SIG-M5 (cell line): Measurements from ENCODE around the gene CRYZ.
"Not testable (repeated sequence)": the region's sequence is repeated elsewhere in the genome, so short reads cannot be mapped to it uniquely, and the experiment has no call there.

Experiments
- DNase-seq: peaks from one replicate; lab custom pipeline; 2025; lab: John Stamatoyannopoulos, UW

Gene CRYZ

DNA sequence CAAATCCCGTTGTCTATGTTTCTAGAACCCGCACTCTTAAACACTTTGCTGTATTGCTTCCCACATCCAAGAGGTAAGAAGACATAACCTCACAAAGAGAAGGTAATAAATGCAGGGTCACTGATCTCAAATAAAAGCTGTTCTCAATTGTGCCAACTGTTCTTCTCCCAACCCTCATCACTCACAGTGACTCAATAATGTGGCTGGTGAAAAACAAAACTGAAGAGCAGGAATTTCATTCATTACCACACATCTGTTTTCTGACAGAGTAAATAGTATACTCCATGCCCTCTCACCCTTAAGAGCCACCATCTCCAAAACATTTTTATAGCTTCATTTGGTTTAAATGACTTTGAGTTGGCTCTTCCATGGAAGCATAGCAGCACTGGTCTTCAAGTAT lies 53.0 kb downstream of the CRYZ start:
- no peak for DNase-seq

DNA sequence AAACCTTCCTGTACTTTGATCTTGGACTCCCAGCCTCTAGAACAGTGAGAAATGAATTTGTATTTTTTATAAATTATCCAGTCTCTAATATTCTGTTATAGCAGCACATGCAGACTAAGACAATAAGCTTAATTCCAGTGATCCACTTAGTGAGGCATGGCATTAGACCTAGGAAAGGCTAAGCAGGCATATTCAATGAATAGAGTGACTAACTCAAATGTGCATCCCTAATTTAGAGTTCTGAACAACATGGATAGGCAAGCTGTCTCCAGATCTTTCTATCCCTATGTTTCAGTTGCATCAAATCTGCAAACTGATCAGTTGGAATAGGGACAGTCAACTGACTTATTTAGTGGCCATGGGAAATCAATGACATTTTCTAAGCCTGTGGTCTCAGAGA lies 54.9 kb downstream of the CRYZ start:
- DNase-seq, result no peak

DNA sequence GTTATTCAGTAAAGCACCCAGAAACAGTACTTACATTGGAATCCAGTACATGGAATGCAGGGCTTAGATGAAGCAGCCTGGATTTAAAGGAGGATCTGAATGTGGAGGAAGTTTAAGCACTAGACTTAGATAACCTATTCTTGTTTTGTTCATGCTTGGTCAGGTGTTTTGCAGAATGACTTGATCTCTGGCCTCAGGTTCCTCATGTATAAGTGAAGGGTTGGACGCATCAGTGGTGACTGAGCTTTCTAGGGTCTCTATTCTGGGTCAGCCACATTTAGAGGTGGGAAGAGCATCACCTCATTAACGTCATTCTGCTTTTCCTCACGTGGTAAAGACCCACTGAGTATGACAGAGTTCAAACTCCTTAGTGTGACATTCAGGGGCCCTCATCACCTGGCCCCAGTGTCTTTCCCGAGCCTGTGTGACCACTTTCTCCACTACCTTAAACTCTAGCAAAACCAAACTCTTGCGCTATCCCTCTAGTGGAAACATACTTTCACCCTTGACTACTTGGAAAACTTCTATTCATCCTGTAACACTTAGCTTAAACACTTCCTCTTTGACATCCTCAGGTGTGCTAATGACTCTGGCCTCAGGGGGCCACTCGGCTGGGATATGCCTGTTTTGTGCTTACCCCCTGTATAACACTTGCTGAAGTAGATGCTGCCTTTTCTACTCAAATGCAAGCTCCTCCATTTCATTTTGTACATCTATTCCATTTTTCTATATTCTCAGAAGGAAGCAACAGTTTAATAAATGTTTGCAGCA lies 58.4 kb downstream of the CRYZ start:
- no peak for DNase-seq

DNA sequence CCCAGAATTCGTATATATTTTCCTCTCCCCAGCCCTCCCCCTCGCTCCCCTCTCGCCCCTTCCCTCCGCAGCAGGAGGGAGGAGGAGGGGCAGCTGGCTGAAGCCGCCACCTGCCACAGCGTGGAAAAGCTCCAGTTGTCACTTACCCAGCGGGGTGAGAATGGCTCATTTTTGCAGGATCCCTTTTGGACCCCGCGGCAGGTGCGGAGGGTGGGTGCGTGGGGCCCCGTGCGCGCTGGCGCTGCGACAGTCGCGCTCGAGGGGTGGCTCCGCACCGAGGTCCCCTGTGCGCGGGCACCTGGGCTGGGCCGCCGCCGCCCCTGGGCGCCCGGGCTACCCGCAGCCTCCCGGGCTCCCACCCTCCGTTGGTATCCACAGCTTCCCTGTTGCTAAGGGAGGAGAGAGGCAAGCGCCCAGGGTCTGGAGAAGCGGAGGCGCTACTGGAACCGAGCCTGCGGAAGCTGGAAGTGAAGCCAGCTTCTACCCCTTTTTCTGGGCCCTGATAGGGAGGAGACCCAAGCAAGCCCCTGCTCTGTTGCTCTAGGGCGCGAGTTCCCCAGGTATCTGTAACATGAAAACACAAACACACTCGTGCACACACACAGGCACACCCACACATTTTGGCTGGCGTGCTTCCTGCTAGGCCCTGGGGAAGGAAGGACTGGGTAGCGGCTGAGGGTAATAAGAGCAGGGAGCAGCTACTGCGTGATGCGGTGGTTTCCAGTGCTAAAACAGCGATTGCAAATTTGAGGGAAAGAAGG lies 59.3 kb downstream of the CRYZ start, which contains the start of gene ERICH3:
Gene ERICH3, minus strand, starts transcription at position 442 of the 761 bp plus-strand sequence. Its CDS starts 273 bp downstream, at position 169.
- DNase-seq, result no peak

DNA sequence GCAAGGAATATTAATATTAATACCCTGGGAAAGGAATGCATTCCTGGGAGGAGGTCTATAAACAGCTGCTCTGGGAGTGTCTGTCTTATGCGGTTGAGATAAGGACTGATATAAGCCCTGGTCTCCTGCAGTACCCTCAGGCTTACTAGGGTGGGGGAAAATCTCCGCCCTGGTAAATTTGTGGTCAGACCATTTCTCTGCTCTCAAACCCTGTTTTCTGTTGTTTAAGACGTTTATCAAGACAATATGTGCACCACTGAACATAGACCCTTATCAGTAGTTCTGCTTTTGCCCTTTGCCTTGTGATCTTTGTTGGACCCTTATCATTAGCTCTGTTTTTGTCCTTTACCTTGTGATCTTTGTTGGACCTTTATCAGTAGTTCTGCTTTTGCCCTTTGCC lies 62.0 kb downstream of the CRYZ start:
- DNase-seq, result not testable (repeated sequence)
